SKM-1 treated with dmso at 0.1 percent for 144 hours (cell line): Measurements from ENCODE around the gene CAPN8.
A peak's percentile ranks its signal among the peaks of the same experiment; 100 is the strongest.

Experiments
- DNase-seq: peaks from one replicate; lab custom pipeline; 2025; ENCODE audit not compliant: unreplicated experiment; lab: John Stamatoyannopoulos, UW

The CAPN8 gene

GRCh38 chr1:223620297-223620897, 45.1 kb downstream of the CAPN8 start:
- DNase-seq, result no peak

- DNase-seq, result no peak
These were observed 46.8 kb downstream of the CAPN8 start for GRCh38 chr1:223618680-223619079.

GRCh38 chr1:223617323-223618070, 48.0 kb downstream of the CAPN8 start:
- no peak for DNase-seq

GRCh38 chr1:223616586-223616985, 48.9 kb downstream of the CAPN8 start:
- no peak for DNase-seq

GRCh38 chr1:223611936-223612335, 53.6 kb downstream of the CAPN8 start:
- no peak for DNase-seq

GRCh38 chr1:223609977-223610376, 55.5 kb downstream of the CAPN8 start:
- DNase-seq, result no peak

GRCh38 chr1:223609066-223609465, 56.4 kb downstream of the CAPN8 start:
- DNase-seq, result no peak

GRCh38 chr1:223558512-223558911, 107.0 kb downstream of the CAPN8 start:
- DNase-seq, result no peak

- DNase-seq, result no peak
These were observed 108.4 kb downstream of the CAPN8 start for GRCh38 chr1:223557130-223557475.

GRCh38 chr1:223556414-223557129, 108.9 kb downstream of the CAPN8 start:
- DNase-seq, result peak; percentile 78

GRCh38 chr1:223553957-223554356, 111.5 kb downstream of the CAPN8 start:
- DNase-seq, result no peak

GRCh38 chr1:223551610-223552009, 113.9 kb downstream of the CAPN8 start:
- DNase-seq, result peak; percentile 4

GRCh38 chr1:223549740-223550139, 115.8 kb downstream of the CAPN8 start:
- DNase-seq, result no peak

GRCh38 chr1:223547316-223548114, 118.0 kb downstream of the CAPN8 start:
- no peak for DNase-seq

- DNase-seq, result no peak
These were observed 120.2 kb downstream of the CAPN8 start for GRCh38 chr1:223545343-223545742.

- no peak for DNase-seq
These were observed 121.9 kb downstream of the CAPN8 start for GRCh38 chr1:223543560-223543959.

GRCh38 chr1:223542831-223543230, 122.7 kb downstream of the CAPN8 start:
- no peak for DNase-seq

GRCh38 chr1:223540485-223541106, 124.9 kb downstream of the CAPN8 start:
- no peak for DNase-seq

GRCh38 chr1:223539750-223540149, 125.8 kb downstream of the CAPN8 start:
- DNase-seq, result no peak

GRCh38 chr1:223538981-223539380, 126.5 kb downstream of the CAPN8 start:
- DNase-seq, result no peak

- DNase-seq, result no peak
These were observed 130.2 kb downstream of the CAPN8 start for GRCh38 chr1:223535319-223535718.
